Ectodermal cell (in vitro differentiated cells): ENCODE measurements around the gene KIF3A.

ENCODE experiments used
- H3K27ac ChIP-seq: 2 replicates; pipeline ENCODE4 v1.7.0; 2013; ENCODE audit warnings: mild to moderate bottlenecking, low read depth, low read length; ENCODE audit not compliant: insufficient read depth, poor library complexity, severe bottlenecking
- H3K27me3 ChIP-seq: 2 replicates; pipeline ENCODE4 v1.7.0; 2013; ENCODE audit warnings: mild to moderate bottlenecking, low read length; ENCODE audit not compliant: insufficient read depth, control insufficient read depth, poor library complexity, severe bottlenecking
- H3K36me3 ChIP-seq: one replicate; pipeline ENCODE4 v1.7.0; 2013; ENCODE audit warnings: low read length; ENCODE audit not compliant: control insufficient read depth, insufficient read depth
- H3K4me1 ChIP-seq: one replicate; pipeline ENCODE4 v1.7.0; 2013; ENCODE audit warnings: low read length; ENCODE audit not compliant: control insufficient read depth, insufficient read depth
- H3K4me3 ChIP-seq: 2 replicates; pipeline ENCODE4 v1.7.0; 2013; ENCODE audit warnings: low read depth, low read length, control low read depth; ENCODE audit not compliant: insufficient read depth
- H3K9me3 ChIP-seq: 2 replicates; pipeline ENCODE4 v1.7.0; 2013; ENCODE audit warnings: mild to moderate bottlenecking, low read length, moderate library complexity; ENCODE audit not compliant: control insufficient read depth
- WGBS, 2 experiments: methylation state at CpG; one replicate each; pipeline ENCODE4 v1.1.7; 2013; ENCODE audit warnings: missing lambda C conversion rate in 2 of 2; 5-methylcytosine and 5-hydroxymethylcytosine counted together

Gene KIF3A

GRCh38 chr5:132655821-132656773 is 81.2 kb downstream of the KIF3A start:
- no peaks in the 10 kb centered on the region for H3K4me1 ChIP-seq
- peaks cover 33% of the 10 kb centered on the region for H3K27me3 ChIP-seq
- peak overlapping the region; percentile 19 for H3K4me3 ChIP-seq
- no peaks in the 10 kb centered on the region for H3K9me3 ChIP-seq
- no peak overlapping the region for H3K27ac ChIP-seq
- no peaks in the 10 kb centered on the region for H3K36me3 ChIP-seq
- WGBS, 2 experiments = 9 to 10% methylated on average over 92 of the region's 92 CpGs

GRCh38 chr5:132653716-132654115 is 83.6 kb downstream of the KIF3A start:
- peaks cover 33% of the 10 kb centered on the region for H3K27me3 ChIP-seq
- H3K9me3 ChIP-seq = no peaks in the 10 kb centered on the region
- H3K4me3 ChIP-seq = no peak overlapping the region
- no peak overlapping the region for H3K27ac ChIP-seq
- H3K4me1 ChIP-seq = no peaks in the 10 kb centered on the region
- 54 to 55% methylated on average over 7 of the region's 7 CpGs for WGBS, 2 experiments
- H3K36me3 ChIP-seq = no peaks in the 10 kb centered on the region

GRCh38 chr5:132651838-132652469 is 85.4 kb downstream of the KIF3A start:
- no peaks in the 10 kb centered on the region for H3K36me3 ChIP-seq
- WGBS, 2 experiments = 90 to 97% methylated on average over 4 of the region's 4 CpGs
- H3K27me3 ChIP-seq = peaks cover 25% of the 10 kb centered on the region
- H3K4me1 ChIP-seq = no peaks in the 10 kb centered on the region
- no peak overlapping the region for H3K4me3 ChIP-seq
- no peak overlapping the region for H3K27ac ChIP-seq
- no peaks in the 10 kb centered on the region for H3K9me3 ChIP-seq

GRCh38 chr5:132648355-132648754 is 89.0 kb downstream of the KIF3A start:
- Histone ChIP-seq H3K4me3 (no peak overlapping the region), H3K9me3 (no peaks in the 10 kb centered on the region), H3K4me1 (no peaks in the 10 kb centered on the region), H3K36me3 (no peaks in the 10 kb centered on the region), H3K27me3 (no peaks in the 10 kb centered on the region), H3K27ac (no peak overlapping the region)
- WGBS, 2 experiments = 91 to 100% methylated on average over 1 of the region's 1 CpG

- Histone ChIP-seq H3K27me3 (no peaks in the 10 kb centered on the region), H3K9me3 (no peaks in the 10 kb centered on the region), H3K36me3 (peaks cover 3% of the 10 kb centered on the region), H3K27ac (no peak overlapping the region), H3K4me1 (no peaks in the 10 kb centered on the region), H3K4me3 (no peak overlapping the region)
- 91 to 94% methylated on average over 2 of the region's 2 CpGs for WGBS, 2 experiments
Measured at GRCh38 chr5:132647473-132647872, 89.9 kb downstream of the KIF3A start.

GRCh38 chr5:132646583-132647266 is 90.6 kb downstream of the KIF3A start:
- peaks cover 3% of the 10 kb centered on the region for H3K36me3 ChIP-seq
- H3K9me3 ChIP-seq = no peaks in the 10 kb centered on the region
- H3K4me3 ChIP-seq = no peak overlapping the region
- no peak overlapping the region for H3K27ac ChIP-seq
- no peaks in the 10 kb centered on the region for H3K27me3 ChIP-seq
- H3K4me1 ChIP-seq = no peaks in the 10 kb centered on the region
- 90 to 92% methylated on average over 9 to 10 of the region's 11 CpGs for WGBS, 2 experiments

- Histone ChIP-seq H3K4me1 (no peaks in the 10 kb centered on the region), H3K27me3 (no peaks in the 10 kb centered on the region), H3K9me3 (no peaks in the 10 kb centered on the region), H3K36me3 (peaks cover 20% of the 10 kb centered on the region), H3K4me3 (no peak overlapping the region), H3K27ac (no peak overlapping the region)
Measured at GRCh38 chr5:132644177-132644576, 93.2 kb downstream of the KIF3A start.
